Panc1 (cell line): ENCODE results near the gene ZNF799. TPM values are rescaled to one million over a fixed set of nuclear protein-coding genes. Genes with fewer than 3 reads are reported as not detected.

Experiments used
- ATAC-seq: fragments of 200-7000 bp; cut with Tn5 transposase; 2 replicates; pipeline ENCODE4 v1.9.1; 2020; ENCODE audit warnings: mild to moderate bottlenecking, moderate library complexity
- BruUV-seq: library from RNA; stranded (reverse); fragments of 400-500 nt; replicated peaks from 2 replicates; lab custom pipeline; 2021; lab: Mats Ljungman, UMichigan
- CTCF ChIA-PET: fragments of 300-600 bp; sonication (Branson Sonifier 250); formaldehyde crosslinking; loops from one replicate; lab custom pipeline; 2022; ENCODE audit warnings: antibody characterized with exemption; lab: Charles Lee
- POLR2A ChIA-PET: fragments of 300-600 bp; sonication (Branson Sonifier 250); formaldehyde crosslinking; loops from one replicate; lab custom pipeline; 2022; ENCODE audit warnings: antibody characterized with exemption; lab: Charles Lee
- DNase-seq: peaks from one replicate; pipeline ENCODE4 v3.0.0-alpha.2; 2010; ENCODE audit warnings: low read depth, low spot score
- H3K27ac ChIP-seq: 2 replicates; pipeline ENCODE4 v1.5.1; 2011; ENCODE audit warnings: mild to moderate bottlenecking, low read length, inconsistent platforms
- H3K27me3 ChIP-seq: fragments of 200-500 bp; sonication (Bioruptor generic); 2 replicates; pipeline ENCODE4 v1.6.0; 2014; ENCODE audit warnings: low read length, inconsistent platforms; ENCODE audit not compliant: control insufficient read depth, insufficient read depth
- H3K36me3 ChIP-seq: fragments of 200-500 bp; sonication (Bioruptor generic); 2 replicates; pipeline ENCODE4 v1.5.1; 2014; ENCODE audit warnings: inconsistent platforms, mild to moderate bottlenecking, low read length, moderate library complexity; ENCODE audit not compliant: control insufficient read depth, insufficient read depth
- H3K4me1 ChIP-seq: 2 replicates; pipeline ENCODE4 v1.5.1; 2011; ENCODE audit warnings: inconsistent platforms, mild to moderate bottlenecking, low read length, moderate library complexity; ENCODE audit not compliant: control insufficient read depth, insufficient read depth
- H3K4me3 ChIP-seq, 2 experiments: 2 replicates each; pipeline ENCODE4 v1.5.1; 2011 to 2012; ENCODE audit warnings: low read depth in 2 of 2, low read length in 2 of 2, mild to moderate bottlenecking in 2 of 2, inconsistent platforms in 1 of 2, moderate library complexity in 1 of 2
- H3K9me3 ChIP-seq: fragments of 200-500 bp; sonication (Bioruptor generic); 2 replicates; pipeline ENCODE4 v1.5.1; 2014; ENCODE audit warnings: low read depth, mild to moderate bottlenecking, inconsistent platforms, low read length, moderate library complexity; ENCODE audit not compliant: control insufficient read depth, insufficient read depth
- POLR2AphosphoS5 ChIP-seq: IDR thresholded peaks from 2 replicates; pipeline ENCODE4 v1.6.1; 2012; ENCODE audit warnings: mild to moderate bottlenecking, low read depth, low read length, moderate library complexity
- REST ChIP-seq, 2 experiments: IDR thresholded peaks; 2 replicates each; pipeline ENCODE4 v1.6.1; 2011 to 2012; ENCODE audit warnings: low read depth in 2 of 2, control low read depth in 1 of 2, low read length in 1 of 2, mild to moderate bottlenecking in 1 of 2, moderate library complexity in 1 of 2; ENCODE audit not compliant: insufficient read depth in 1 of 2
- SIN3A ChIP-seq: IDR thresholded peaks from 2 replicates; pipeline ENCODE4 v1.6.1; 2012; ENCODE audit warnings: low read depth, mild to moderate bottlenecking, low read length, moderate library complexity, borderline replicate concordance; ENCODE audit not compliant: insufficient read depth
- TCF7L2 ChIP-seq: IDR thresholded peaks from 2 replicates; pipeline ENCODE4 v1.6.1; 2011; ENCODE audit warnings: mild to moderate bottlenecking, low read depth, low read length, inconsistent platforms
- in situ Hi-C: cut with HindIII; loops from 2 replicates; pipeline ENCODE4 v1.10.0; 2016; ENCODE audit warnings: low sequenced_read_pairs, low pct_unique_long_range_greater_than_20kb
- intact Hi-C: fragments of 100-400 bp; cut with micrococcal nuclease; formaldehyde crosslinking; loops from one replicate; pipeline ENCODE4 v1.10.0; 2022; ENCODE audit not compliant: unreplicated experiment
- total RNA-seq: library from RNA; stranded (reverse); gene quantifications from one replicate; pipeline ENCODE4 v1.2.1, GENCODE V29; 2021; ENCODE audit not compliant: unreplicated experiment
- TF ChIP-seq, protein P1 (sequence below): fragments of 450-650 bp; IDR thresholded peaks from 2 replicates; pipeline ENCODE4 v1.5.1; 2017; ENCODE audit warnings: mild to moderate bottlenecking

Gene ZNF799
- total RNA-seq, 1 experiment from 2014 or later = 4.5 TPM

- intact Hi-C loops = no loop called here
- in situ Hi-C loops = no loop called here
These were observed 20.7 kb downstream of the ZNF799 start for GRCh38 chr19:12380444-12380737.

DNA sequence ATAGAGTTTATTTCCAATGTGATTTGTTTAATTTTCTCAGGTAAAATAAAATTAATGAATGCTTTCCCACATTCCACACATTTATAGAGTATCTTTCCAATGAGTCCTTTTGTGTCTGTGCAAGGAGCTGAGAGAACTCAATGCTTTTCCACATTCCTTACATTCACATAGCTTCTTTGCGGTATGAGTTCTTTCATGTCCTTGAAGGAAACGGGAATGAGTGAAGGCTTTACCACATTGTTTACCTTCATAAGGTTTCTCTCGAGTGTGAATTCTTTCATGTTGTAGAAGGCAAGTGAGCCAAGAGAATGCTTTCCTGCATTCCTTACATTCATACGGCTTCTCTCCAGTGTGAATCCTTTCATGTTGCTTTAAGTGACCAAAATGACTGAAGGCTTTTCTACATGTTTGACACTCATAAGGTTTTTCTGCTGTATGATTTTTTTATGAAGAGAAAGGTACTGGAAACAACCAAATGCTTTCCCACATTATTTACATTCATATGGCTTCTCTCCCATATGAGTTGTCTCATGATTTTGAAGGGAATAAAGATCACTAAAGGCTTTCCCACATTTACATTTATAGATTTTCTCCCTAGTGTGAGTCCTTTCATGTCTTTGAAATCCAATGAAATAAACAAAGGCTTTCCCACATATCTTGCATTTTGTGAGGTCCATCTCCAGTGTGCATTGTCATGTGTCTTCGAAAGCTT lies 21.2 kb downstream of the ZNF799 start:
- DNase-seq (no peak), ATAC-seq (no peak)
- intact Hi-C loops (no loop called here), in situ Hi-C loops (no loop called here)
- BruUV-seq = TSS peak; percentile 39
- Histone ChIP-seq H3K27ac (no peak overlapping the region), H3K4me1 (no peaks in the 10 kb centered on the region), H3K27me3 (no peaks in the 10 kb centered on the region), H3K9me3 (peaks cover 24% of the 10 kb centered on the region; the same call in 1 of the 2 replicates), H3K4me3 (no peak overlapping the region), H3K36me3 (no peaks in the 10 kb centered on the region)
- TF ChIP-seq TCF7L2 = no peak
- no peak for TF ChIP-seq REST (IDR thresholded peaks at IDR 0.05; ENCODE audit: insufficient read depth in 1 of 2, low read depth in 2 of 2, low read length in 1 of 2)
- TF ChIP-seq, protein P1, sequence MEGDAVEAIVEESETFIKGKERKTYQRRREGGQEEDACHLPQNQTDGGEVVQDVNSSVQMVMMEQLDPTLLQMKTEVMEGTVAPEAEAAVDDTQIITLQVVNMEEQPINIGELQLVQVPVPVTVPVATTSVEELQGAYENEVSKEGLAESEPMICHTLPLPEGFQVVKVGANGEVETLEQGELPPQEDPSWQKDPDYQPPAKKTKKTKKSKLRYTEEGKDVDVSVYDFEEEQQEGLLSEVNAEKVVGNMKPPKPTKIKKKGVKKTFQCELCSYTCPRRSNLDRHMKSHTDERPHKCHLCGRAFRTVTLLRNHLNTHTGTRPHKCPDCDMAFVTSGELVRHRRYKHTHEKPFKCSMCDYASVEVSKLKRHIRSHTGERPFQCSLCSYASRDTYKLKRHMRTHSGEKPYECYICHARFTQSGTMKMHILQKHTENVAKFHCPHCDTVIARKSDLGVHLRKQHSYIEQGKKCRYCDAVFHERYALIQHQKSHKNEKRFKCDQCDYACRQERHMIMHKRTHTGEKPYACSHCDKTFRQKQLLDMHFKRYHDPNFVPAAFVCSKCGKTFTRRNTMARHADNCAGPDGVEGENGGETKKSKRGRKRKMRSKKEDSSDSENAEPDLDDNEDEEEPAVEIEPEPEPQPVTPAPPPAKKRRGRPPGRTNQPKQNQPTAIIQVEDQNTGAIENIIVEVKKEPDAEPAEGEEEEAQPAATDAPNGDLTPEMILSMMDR = no peak
- TF ChIP-seq SIN3A = no peak
- no peak for TF ChIP-seq POLR2AphosphoS5
- POLR2A ChIA-PET = interaction anchor here (0.6 kb wide), 1 partner anchor 332 kb away, joined by 4 read pairs; no protein-coding TSS in a partner anchor
- CTCF ChIA-PET = no interaction called here

More at GRCh38 chr19:12380444-12380737, 20.7 kb downstream of the ZNF799 start:
- TF ChIP-seq POLR2AphosphoS5 (no peak), SIN3A (no peak), TCF7L2 (no peak), REST (IDR thresholded peaks at IDR 0.05; ENCODE audit: insufficient read depth in 1 of 2, low read depth in 2 of 2, low read length in 1 of 2) (no peak)
- TF ChIP-seq, protein P1 = no peak
- Histone ChIP-seq H3K4me3 (no peak overlapping the region), H3K36me3 (no peaks in the 10 kb centered on the region), H3K27ac (no peak overlapping the region), H3K9me3 (peaks cover 24% of the 10 kb centered on the region; the same call in 1 of the 2 replicates), H3K4me1 (no peaks in the 10 kb centered on the region), H3K27me3 (no peaks in the 10 kb centered on the region)
- ChIA-PET POLR2A (interaction anchor here (0.6 kb wide), 1 partner anchor 332 kb away, joined by 4 read pairs; no protein-coding TSS in a partner anchor), CTCF (no interaction called here)
- no peak for DNase-seq
- ATAC-seq = no peak
- BruUV-seq = no TSS peak
